ENCODE data around the gene RASSF10. TPM values are rescaled to one million over a fixed set of nuclear protein-coding genes. Genes with fewer than 3 reads are reported as not detected.

Gene RASSF10
- total RNA-seq, result 2.4 TPM

DNA sequence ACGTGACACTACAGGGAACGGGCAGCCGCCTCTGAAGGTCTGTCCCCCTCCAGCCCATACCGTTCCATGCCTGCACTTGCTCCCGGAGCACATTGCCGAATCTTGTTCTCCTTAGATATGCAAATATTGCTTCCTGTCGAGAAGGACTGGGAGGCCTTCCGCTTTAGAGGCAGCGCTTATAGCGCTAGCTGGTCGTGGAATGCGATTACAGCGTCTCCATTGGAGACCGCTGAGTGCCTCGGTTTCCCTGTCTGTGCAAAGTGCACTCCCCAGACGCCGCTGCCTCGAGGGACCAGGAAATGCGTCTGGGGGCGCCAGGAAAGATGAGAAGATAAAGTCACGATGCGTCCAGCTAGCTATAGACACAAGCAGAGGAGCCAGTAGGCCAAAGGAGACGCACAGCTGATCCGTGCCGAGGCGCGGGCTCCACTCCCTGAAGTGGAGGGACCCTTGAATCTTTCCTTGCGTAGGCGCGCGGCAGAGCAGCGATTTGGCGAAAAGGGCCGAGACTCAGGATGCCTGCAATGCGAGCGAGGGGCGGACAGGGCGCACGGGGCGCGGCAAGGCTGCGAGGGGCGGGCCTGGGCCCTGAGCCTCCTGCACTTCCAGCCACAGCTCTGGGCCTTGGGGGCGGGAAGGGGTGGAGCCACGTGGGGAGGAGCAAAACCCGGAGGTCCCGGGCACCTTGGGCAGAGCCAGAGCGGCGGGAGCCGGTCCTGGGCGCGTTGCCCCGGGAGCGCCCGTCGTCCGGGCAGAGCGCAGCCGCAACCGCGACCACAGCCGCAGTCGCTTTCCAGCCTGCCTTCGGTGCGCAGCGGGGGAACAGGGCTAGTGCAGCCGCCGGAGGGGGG lies at the start of gene RASSF10:
RASSF10 (plus strand) TSS at position 692 of the 851 bp plus-strand sequence. CDS start 261 bp downstream, outside the sequence.
- DNase-seq (ENCODE audit: low spot score in 2 of 2) (peak; percentile 70 to 77), FAIRE-seq (no peak)

DNA sequence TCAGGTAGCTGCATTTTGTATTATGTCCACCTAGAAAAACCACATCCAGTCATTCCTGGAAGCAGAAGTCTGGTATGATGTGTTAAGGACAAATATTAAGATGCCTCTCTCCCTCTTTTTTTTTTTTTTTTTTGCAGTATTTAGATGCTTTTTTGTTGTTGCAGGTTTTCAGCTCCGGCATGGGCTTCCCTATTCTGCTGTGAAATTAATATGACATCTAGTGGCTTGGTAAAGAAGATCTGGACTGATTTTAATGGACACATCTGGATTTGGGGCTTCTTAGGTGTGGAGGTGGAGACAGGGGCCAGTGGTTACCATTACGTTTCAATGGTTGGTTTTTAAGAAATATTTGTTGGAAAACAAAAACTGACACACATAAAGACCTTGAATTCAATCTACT lies 47.5 kb upstream of the RASSF10 start:
- FAIRE-seq (no peak), DNase-seq (ENCODE audit: low spot score in 2 of 2) (no peak)

DNA sequence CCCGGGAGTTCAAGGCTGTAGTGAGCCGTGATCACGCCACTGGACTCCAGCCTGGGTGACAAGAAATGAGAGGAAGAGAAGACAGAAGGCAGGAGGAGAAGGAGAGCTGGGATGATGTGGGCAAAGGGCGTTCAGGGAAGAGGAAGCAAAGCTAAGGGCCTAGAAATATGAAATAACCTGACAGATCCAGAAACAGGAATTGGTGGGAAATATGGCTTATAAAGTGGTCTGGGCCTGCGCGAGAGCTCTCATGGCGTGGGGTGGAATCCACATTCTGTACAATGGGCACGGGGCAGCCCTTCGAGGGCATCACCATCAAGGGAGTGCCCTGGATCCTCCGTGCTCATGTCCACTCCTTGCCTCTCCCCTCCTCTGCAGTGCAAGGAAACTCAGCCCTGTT lies 46.8 kb upstream of the RASSF10 start:
- no peak for FAIRE-seq
- no peak for DNase-seq (ENCODE audit: low spot score in 2 of 2)

DNA sequence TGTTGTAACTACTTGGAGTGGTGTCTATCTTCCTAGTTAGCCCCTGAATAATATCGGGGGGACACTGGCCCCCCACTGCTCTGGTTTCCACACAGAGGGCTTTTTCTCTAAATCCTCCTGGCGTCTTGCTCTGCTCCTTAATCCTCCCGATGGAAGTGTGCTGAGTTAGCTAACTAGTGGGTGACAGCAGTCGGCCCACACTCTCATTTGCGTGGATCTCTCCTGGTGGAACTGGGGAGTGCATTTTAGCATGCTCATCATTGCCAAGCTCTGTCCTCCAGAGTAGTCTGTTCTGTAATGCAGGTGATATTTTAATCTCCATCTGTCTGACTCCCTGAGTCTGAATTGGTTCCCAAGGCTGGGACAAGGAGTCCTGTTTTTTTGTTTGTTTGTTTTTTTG lies 46.1 kb upstream of the RASSF10 start:
- DNase-seq (ENCODE audit: low spot score in 2 of 2), result no peak
- no peak for FAIRE-seq

DNA sequence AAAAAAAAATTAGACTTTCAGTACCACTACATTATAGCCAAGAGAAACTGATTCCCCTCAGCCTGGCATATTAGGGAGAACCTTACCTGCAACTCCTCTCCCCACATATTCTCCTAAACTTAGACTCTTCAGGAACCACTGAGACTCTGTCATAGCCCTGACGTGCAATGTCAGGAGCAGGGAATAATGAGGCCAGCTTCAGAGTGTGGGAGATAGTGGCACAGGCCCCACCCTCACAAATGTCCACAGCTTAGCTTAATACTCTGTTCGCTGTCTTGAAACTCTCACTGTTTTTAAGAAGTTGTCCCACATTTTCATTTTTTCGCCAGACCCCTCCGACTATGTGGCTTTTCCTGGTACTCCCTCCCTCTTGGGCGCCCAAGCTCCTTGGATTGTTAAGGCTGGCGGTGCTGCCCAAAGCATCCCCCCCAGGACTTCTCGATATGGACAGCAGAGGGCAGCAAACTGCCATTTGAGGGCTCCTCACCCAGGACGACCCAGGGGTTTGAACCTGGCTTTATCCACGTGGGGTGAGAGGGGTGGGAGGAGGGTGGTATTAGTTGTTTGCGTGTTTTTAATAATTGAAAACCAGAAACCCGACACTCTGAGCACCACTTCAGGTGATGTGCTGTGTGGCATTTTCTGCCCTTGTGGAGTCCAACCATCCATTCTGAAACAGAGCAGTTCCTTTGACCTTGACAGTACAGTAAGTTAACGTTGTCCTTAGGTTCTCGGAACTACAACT lies 45.2 kb upstream of the RASSF10 start:
- peak; percentile 23 to 74 for DNase-seq (ENCODE audit: low spot score in 2 of 2)
- no peak for FAIRE-seq

DNA sequence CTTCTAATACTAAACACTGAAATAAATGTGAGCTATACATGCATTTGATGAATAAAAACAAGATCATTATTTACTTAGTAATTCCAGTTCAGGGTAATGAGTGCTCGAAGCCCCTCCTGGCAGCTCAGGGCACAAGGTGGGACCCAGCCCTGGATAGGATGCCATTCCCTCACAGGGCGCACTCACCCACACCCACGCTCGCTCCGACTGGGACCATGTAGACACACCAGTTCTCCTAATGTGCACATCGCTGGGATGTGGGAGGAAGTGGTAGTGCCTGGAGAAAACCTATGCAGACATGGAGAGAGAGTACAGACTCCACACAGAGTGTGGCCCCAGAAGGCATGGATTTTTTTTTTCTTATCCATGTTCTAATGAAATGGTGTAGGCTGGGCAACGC lies 44.5 kb upstream of the RASSF10 start:
- no peak for FAIRE-seq
- no peak for DNase-seq (ENCODE audit: low spot score in 2 of 2)

DNA sequence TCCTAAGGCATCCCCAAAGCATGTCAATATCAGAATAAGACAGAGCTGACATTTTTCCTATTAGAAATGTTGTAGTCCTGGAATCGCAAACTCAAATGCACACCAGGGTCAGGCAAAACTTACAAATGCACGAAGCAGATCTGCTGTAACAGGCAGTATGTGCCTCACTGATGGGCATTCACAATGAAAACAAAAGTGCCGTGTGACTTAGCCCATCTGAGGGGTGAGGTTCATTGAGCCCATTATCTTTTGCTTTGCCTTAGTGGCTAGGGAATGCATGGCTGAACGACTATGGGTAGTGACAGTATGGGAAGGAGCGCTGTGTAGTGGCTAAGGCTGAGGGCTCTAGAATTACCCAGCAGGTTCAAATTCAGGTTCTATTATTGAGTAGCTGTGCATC lies 43.1 kb upstream of the RASSF10 start:
- DNase-seq (ENCODE audit: low spot score in 2 of 2), result no peak
- no peak for FAIRE-seq

DNA sequence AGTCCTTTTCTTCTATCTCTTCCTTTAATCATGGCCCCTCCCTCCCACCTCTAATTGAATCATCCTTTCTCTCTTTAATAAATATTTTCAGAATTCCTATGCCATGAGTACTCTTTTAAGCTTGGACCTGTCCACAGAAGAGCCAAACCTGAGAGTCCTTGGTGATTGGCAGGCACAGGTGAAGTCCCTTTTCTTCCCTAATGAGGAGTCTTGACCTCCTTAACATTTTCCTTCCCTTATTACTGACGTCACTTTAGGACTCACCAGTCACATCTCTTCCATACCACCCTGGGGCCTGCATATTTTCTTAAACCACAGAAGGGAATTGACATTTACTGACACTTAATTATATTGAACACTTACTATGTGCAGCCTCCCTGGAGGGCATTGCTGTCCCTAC lies 41.0 kb upstream of the RASSF10 start:
- FAIRE-seq, result no peak
- no peak for DNase-seq (ENCODE audit: low spot score in 2 of 2)

DNA sequence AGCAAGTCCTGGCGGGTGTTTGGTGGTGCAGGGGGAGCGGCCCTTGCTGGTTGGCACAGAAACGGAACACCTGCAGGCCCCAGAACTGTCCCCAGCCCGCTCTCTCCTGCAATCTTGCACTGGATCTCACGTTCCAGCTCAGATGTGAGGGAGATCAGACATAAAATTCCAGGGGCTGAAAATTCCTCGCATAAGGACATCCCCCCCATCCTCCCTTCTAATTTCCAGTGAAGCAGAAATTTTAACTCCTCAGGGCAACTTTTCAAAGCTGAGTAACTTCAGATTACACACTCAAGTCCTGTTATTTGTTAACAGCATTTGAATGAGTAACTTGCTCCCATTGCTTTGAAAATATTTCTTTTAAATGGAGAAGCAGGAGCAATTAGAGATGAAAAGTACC lies 40.3 kb upstream of the RASSF10 start:
- FAIRE-seq (no peak), DNase-seq (ENCODE audit: low spot score in 2 of 2) (no peak)

DNA sequence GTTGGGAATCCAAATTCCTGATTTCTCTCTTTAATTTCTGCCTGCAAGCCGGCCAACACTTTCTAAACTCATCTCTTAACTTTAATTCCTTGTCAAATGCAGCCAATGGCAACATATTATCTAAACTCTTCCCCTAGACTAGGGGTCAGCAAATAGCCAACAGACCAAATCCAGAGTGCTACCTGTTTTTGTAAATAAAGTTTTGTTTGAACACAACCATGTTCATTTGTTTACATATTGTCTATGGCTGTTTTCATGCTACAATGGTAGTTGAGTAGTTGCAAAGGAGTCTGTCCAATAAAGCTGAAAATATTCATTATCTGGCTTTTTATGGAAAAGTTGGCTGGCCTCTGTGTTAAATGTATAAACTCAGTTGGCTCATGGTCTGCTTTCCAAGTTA lies 37.2 kb upstream of the RASSF10 start:
- DNase-seq (ENCODE audit: low spot score in 2 of 2) (no peak), FAIRE-seq (no peak)

DNA sequence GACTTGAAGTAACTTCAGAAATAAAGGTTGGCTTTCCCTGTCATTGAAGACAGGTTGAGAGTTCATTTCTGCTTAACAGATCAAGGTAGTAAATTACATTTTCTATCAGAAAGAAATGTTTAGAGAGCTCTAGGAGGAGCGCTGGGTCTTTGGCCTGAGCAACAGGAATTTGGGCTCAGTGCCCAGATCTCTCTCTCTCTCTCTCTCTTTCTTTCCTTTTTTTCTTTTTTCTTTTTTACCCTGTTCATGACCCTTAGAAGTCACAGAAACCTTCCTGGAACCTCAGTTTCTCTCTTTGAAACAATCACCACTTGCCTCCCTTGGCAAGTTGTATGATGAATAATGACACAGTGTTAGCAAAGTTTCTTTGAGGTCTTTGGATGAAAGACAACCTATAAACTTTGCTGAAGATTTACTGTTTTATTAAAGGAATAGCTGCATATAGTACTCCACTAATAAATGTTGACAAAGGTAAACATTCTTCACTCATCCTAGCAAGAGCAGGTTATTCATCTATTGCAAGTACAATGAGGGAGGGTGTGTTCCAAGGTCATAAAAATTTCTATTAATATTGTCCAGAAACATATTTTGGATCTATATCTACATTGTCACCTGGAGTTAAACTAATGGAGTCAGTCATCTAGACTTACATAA lies 35.5 kb upstream of the RASSF10 start:
- DNase-seq (ENCODE audit: low spot score in 2 of 2), result no peak
- no peak for FAIRE-seq

DNA sequence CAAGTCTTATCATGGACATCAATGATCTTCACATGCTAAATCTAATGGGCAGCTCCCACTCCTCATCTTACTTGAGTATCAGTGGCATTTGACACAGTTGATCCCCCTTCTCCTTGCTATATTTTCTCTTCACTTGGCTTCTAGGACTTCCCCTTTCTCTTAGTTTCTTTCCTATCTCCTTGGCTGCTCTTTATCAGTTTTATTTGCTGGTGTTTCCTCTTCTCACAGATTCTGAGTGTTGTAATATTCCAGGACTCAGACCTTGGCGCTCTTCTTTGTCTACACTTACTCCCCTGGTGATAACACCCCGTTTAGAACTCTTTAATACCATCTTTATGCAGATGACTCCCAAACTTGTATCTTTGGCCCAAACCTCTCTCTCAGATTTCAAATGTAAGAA lies 33.9 kb upstream of the RASSF10 start:
- DNase-seq (ENCODE audit: low spot score in 2 of 2) (no peak), FAIRE-seq (no peak)

DNA sequence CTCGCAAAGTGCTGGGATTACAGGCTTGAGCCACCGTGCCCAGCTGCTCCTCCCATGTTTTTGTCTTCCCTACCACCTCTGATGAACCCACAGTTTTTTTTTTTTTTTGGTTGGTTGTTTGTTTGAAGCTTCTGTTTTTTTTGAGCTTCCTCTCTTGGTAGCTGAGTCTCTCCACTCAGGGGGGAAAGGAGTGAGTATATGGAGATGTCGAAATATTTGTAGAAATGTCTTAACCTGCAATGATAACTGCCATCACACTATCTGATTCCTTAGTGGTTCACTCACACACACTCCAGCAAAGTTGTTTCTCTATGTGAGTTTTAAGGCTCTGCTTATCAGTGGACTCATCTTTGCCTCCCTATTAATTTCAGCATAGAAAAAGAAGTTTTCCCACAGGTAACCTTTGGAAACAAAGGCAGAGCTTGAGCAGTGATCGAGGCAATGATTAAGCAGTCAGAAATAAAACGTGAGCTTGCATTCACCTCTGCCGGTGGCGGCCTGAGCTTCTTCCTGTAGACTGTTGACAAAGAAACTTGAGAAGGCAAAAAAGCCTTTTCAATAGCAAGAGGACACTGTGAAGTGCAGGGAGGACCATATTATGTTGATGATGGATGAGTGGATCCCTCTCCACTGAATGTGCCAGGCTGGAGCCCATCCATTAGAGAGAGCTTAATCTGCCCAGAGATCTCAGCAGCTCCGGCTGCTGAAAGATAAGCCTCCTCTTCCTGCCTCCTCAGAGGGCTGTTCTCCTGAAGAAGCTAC lies 29.0 kb upstream of the RASSF10 start:
- FAIRE-seq (no peak), DNase-seq (ENCODE audit: low spot score in 2 of 2) (no peak)

DNA sequence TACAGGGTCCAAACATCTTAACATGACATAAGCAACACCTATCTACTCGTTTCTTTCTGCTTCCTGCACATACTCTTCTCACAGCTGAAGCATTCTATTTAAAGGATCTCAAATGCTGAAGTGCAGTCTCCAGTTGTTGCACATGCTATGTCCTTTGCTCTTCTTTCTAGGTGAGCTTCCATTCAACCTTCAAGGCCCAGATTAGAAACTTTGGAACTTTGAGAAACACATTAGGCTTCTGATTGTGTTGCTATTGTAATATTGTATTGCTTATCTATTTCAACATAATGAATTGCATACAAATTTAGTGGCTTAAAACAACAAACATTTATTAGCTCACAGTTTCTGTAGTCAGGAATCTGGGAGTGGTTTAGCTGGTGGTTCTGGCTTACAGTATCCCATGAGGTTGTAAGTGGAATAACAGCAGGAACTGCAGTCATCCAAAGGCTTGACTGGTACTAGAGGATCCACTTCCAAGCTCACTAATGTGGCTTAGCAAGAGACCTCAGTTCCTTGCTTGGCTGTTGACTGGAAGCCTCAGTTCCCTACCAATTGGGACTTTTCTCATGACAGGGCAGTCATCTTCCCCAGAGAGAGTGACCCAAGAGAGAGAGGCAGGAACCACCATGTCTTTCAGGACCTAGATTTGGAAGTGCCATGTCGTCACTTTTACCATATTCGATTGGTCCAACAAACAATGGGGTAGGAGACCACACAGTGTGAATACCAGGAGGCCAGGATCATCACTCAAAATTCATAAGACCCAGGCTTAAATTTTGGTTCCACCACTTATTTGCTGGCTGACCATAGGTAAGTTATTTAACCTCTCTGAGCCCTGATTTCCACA lies 27.2 kb upstream of the RASSF10 start:
- no peak for FAIRE-seq

DNA sequence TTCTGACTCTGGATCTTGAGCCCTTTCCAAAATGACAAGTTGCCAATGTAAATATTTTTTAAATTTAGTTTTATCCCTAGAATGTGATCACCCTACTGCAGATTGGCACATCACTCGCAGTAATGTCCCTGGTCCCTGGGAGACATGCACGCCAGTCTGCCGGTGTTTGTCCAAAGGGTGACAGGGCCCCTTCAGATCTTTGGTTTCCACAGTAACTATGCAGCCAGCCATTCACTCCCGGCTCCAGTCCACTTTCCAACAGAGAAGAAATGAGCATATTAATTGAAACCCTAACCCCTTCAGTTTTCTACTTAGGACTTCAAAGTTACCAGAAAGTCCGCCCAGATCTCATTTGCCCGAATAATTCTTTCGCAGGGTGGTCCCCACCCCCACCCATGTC lies 25.8 kb upstream of the RASSF10 start:
- FAIRE-seq, result no peak
- DNase-seq (ENCODE audit: low spot score in 2 of 2), result no peak

More for the DNA sequence above, 27.2 kb upstream of the RASSF10 start:
- no peak for DNase-seq (ENCODE audit: low spot score in 2 of 2)

DNA sequence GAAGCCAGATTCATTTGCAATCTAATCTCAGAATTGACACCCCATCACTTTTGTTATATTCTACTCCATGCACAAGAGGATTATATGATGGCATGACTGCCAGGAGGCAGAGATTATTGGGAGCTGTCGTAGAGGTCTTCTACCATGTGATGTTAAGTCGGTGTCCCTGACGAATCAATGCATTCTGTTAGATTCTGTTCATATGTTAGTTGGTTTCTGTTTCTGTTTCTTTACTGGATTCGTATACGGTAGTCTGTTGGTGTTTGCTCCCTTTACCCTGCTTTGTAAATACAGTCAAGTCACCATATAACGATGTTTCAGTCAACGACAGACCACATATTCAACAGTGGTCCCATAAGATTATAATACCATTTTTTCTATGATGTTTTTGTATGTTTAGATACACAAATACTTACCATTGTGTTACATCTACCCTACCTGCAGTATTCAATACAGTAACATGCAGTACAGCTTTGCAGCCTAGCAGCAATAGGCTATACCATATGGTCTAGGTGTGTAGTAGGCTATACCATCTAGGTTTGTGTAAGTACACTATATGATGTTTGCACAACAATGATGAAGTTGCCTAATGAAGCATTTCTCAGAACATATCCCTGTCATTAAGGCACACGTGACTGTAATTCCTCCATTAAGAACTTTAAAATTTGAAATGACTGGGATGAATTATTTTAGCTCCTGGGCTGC lies 22.8 kb upstream of the RASSF10 start:
- DNase-seq (ENCODE audit: low spot score in 2 of 2) (no peak), FAIRE-seq (no peak)

DNA sequence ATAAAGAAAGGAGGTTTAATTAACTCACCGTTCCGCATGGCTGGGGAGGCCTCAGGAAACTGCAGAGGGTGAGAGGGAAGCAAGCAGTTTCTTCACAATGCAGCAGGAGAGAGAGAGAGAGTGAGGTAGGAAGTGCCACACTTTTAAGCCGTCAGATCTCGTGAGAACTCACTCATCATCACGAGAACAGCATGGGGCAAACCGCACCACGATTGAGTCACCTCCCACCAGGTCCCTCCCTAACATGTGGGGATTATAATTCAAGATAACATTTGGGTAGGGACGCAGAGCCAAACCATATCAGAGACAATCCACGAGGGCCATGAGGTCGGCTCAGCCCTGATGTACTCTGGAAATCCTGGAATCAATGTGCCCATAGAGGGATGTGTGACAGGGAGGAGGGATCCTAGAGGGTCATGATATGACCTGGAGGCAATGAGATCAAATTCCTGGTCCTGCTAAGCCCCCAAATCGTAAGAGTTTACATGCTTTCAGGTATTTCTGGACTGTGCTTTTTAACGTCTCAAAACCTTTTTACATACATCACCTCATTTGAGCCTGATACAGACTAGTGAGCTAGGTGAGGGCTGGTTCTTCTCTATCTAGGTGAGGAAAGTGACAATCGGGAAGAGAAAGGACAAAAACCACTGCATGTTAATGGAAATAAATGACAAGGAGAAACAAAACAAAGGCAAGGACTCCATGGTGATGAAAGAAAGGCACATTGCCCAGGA lies 19.5 kb upstream of the RASSF10 start:
- no peak for FAIRE-seq

DNA sequence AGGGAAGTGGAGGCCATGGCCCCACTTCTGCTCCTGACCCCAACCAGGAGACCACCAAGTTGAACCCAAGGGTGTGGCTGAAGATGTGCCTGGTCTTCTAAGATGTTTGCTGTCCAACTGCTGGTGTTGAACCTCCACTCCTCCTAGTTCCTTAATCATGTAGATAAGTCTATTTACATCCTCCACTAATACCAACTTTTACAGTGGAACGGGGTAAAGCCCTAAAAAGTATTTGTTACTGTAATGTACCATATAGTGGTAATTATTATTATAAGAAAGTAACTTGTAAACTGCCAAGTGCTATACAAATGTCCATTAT lies 19.0 kb upstream of the RASSF10 start:
- FAIRE-seq (no peak), DNase-seq (ENCODE audit: low spot score in 2 of 2) (no peak)

More for the DNA sequence above, 19.5 kb upstream of the RASSF10 start:
- DNase-seq (ENCODE audit: low spot score in 2 of 2), result no peak

DNA sequence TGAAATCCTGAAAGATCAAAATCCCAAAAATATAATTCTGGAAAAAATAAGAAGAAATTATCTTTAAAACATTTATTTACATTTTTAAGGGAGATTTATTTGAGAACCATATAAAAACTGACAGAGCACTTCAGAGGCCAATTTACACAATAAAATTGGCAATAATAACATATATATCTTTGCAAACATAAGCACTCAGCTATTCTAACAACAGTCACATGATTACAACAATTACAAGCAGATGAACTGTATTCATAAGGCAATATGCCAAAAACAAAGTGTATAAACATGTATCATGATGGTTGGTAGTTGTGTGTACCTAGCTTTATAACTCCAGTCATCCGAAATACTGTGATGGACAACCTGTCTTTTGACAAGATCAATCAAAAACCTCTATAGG lies 17.7 kb upstream of the RASSF10 start:
- no peak for DNase-seq (ENCODE audit: low spot score in 2 of 2)
- FAIRE-seq, result no peak

Data from frontal cortex (tissue), 4 donors.